ENCODE data around the gene MFRP.
"Not testable (repeated sequence)": the region's sequence is repeated elsewhere in the genome, so short reads cannot be mapped to it uniquely, and the experiment has no call there.

MFRP gene

GRCh38 chr11:119346605-119347004 is at the start of gene MFRP:
Gene MFRP, minus strand, starts transcription at chr11:119346705. Its CDS starts 192 bp downstream, at chr11:119346513.
- Mint-ChIP-seq H3K27me3 (peaks cover 84% of the 10 kb centered on the region), H3K27ac (no peak within 1 kb of the TSS), H3K4me1 (peaks cover 12% of the 10 kb centered on the region), H3K4me3 (no peak within 1 kb of the TSS), H3K9me3 (no peaks in the 10 kb centered on the region), H3K36me3 (no peaks in the 10 kb centered on the region)
- no peak for DNase-seq
- CTCF ChIA-PET: interaction anchor here (1.9 to 2.5 kb wide), 2 partner anchors 9 to 10 kb away, joined by 8 to 16 read pairs; no protein-coding TSS in a partner anchor

- Mint-ChIP-seq H3K27ac (no peak overlapping the region), H3K9me3 (no peaks in the 10 kb centered on the region), H3K36me3 (no peaks in the 10 kb centered on the region), H3K27me3 (peaks cover 26% of the 10 kb centered on the region), H3K4me1 (no peaks in the 10 kb centered on the region), H3K4me3 (no peak overlapping the region)
- no peak for DNase-seq
- CTCF ChIA-PET: interaction anchor here (2.5 kb wide), 1 partner anchor 10 kb away, joined by 7 read pairs; the partner anchor contains the start of gene USP2
Measured at GRCh38 chr11:119391275-119391674, 44.8 kb upstream of the MFRP start.

- no peaks in the 10 kb centered on the region for H3K36me3 Mint-ChIP-seq
- CTCF ChIA-PET: interaction anchor here (1.3 to 1.4 kb wide), 2 partner anchors 9 to 80 kb away, joined by 3 to 5 read pairs; partner anchors contain the start of gene USP2
- no peaks in the 10 kb centered on the region for H3K9me3 Mint-ChIP-seq
- no peak overlapping the region for H3K27ac Mint-ChIP-seq
- peak; percentile 50 for DNase-seq
- H3K4me1 Mint-ChIP-seq: no peaks in the 10 kb centered on the region
- H3K27me3 Mint-ChIP-seq: peaks cover 17% of the 10 kb centered on the region
- H3K4me3 Mint-ChIP-seq: no peak overlapping the region
Measured at GRCh38 chr11:119389611-119390254, 43.2 kb upstream of the MFRP start.

GRCh38 chr11:119388103-119388502 is 41.6 kb upstream of the MFRP start:
- Mint-ChIP-seq H3K27me3 (peaks cover 9% of the 10 kb centered on the region), H3K4me1 (no peaks in the 10 kb centered on the region), H3K27ac (no peak overlapping the region), H3K9me3 (no peaks in the 10 kb centered on the region), H3K4me3 (no peak overlapping the region), H3K36me3 (no peaks in the 10 kb centered on the region)
- DNase-seq: no peak
- CTCF ChIA-PET: interaction anchor here (0.9 to 1.0 kb wide), 2 partner anchors 13 to 48 kb away, joined by 3 to 4 read pairs; no protein-coding TSS in a partner anchor

GRCh38 chr11:119384332-119384731 is 37.8 kb upstream of the MFRP start:
- Mint-ChIP-seq H3K27me3 (peaks cover 20% of the 10 kb centered on the region), H3K27ac (no peak overlapping the region)
- CTCF ChIA-PET: interaction anchor here (0.7 to 2.2 kb wide), 3 partner anchors 10 to 23 kb away, joined by 3 to 7 read pairs (median 4); no protein-coding TSS in a partner anchor

GRCh38 chr11:119382513-119382912 is 36.0 kb upstream of the MFRP start:
- not testable (repeated sequence) for H3K27ac Mint-ChIP-seq, H3K4me3 Mint-ChIP-seq, H3K36me3 Mint-ChIP-seq, H3K9me3 Mint-ChIP-seq, H3K4me1 Mint-ChIP-seq, DNase-seq
- CTCF ChIA-PET: interaction anchor here (1.2 to 17.7 kb wide), 5 partner anchors 8 to 92 kb away, joined by 3 to 184 read pairs (median 7); no protein-coding TSS in a partner anchor
- H3K27me3 Mint-ChIP-seq: peaks cover 31% of the 10 kb centered on the region

More at GRCh38 chr11:119384332-119384731, 37.8 kb upstream of the MFRP start:
- Mint-ChIP-seq H3K36me3 (no peaks in the 10 kb centered on the region), H3K4me1 (peaks cover 8% of the 10 kb centered on the region), H3K9me3 (no peaks in the 10 kb centered on the region), H3K4me3 (no peak overlapping the region)
- DNase-seq: no peak

GRCh38 chr11:119382101-119382500 is 35.6 kb upstream of the MFRP start:
- Mint-ChIP-seq H3K27ac (no peak overlapping the region), H3K4me3 (no peak overlapping the region), H3K36me3 (no peaks in the 10 kb centered on the region), H3K4me1 (peaks cover 8% of the 10 kb centered on the region), H3K27me3 (peaks cover 31% of the 10 kb centered on the region), H3K9me3 (no peaks in the 10 kb centered on the region)
- no peak for DNase-seq
- CTCF ChIA-PET: interaction anchor here (1.2 to 17.7 kb wide), 6 partner anchors 10 to 92 kb away, joined by 3 to 184 read pairs (median 7); no protein-coding TSS in a partner anchor

- DNase-seq: peak; percentile 97
- no peaks in the 10 kb centered on the region for H3K36me3 Mint-ChIP-seq
- no peak within 1 kb of the TSS for H3K27ac Mint-ChIP-seq
- H3K4me3 Mint-ChIP-seq: no peak within 1 kb of the TSS
- H3K4me1 Mint-ChIP-seq: peaks cover 8% of the 10 kb centered on the region
- H3K9me3 Mint-ChIP-seq: no peaks in the 10 kb centered on the region
- H3K27me3 Mint-ChIP-seq: peaks cover 34% of the 10 kb centered on the region
- CTCF ChIA-PET: interaction anchor here (0.8 to 17.7 kb wide), 14 partner anchors 9 to 93 kb away, joined by 3 to 184 read pairs (median 6); no protein-coding TSS in a partner anchor
Measured at GRCh38 chr11:119381181-119381988, 34.9 kb upstream of the MFRP start, which contains the start of gene USP2. Gene USP2, minus strand, starts transcription at chr11:119381690. Its CDS starts 8,210 bp downstream, at chr11:119373480.

- Mint-ChIP-seq H3K4me3 (no peak overlapping the region), H3K27me3 (peaks cover 38% of the 10 kb centered on the region), H3K9me3 (no peaks in the 10 kb centered on the region), H3K4me1 (peaks cover 8% of the 10 kb centered on the region), H3K27ac (no peak overlapping the region), H3K36me3 (no peaks in the 10 kb centered on the region)
- no peak for DNase-seq
- CTCF ChIA-PET: interaction anchor here (0.8 to 17.7 kb wide), 14 partner anchors 9 to 96 kb away, joined by 3 to 184 read pairs (median 6); no protein-coding TSS in a partner anchor
Measured at GRCh38 chr11:119380827-119381180, 34.3 kb upstream of the MFRP start.

GRCh38 chr11:119380160-119380826 is 33.8 kb upstream of the MFRP start:
- no peak for DNase-seq
- H3K36me3 Mint-ChIP-seq: no peaks in the 10 kb centered on the region
- no peak overlapping the region for H3K27ac Mint-ChIP-seq
- H3K27me3 Mint-ChIP-seq: peaks cover 41% of the 10 kb centered on the region
- no peak overlapping the region for H3K4me3 Mint-ChIP-seq
- CTCF ChIA-PET: interaction anchor here (1.0 to 17.7 kb wide), 11 partner anchors 9 to 96 kb away, joined by 3 to 184 read pairs (median 6); no protein-coding TSS in a partner anchor
- H3K4me1 Mint-ChIP-seq: peaks cover 8% of the 10 kb centered on the region
- H3K9me3 Mint-ChIP-seq: no peaks in the 10 kb centered on the region

- peaks cover 10% of the 10 kb centered on the region for H3K4me1 Mint-ChIP-seq
- peaks cover 41% of the 10 kb centered on the region for H3K27me3 Mint-ChIP-seq
- no peak overlapping the region for H3K27ac Mint-ChIP-seq
- H3K4me3 Mint-ChIP-seq: no peak overlapping the region
- no peaks in the 10 kb centered on the region for H3K9me3 Mint-ChIP-seq
- H3K36me3 Mint-ChIP-seq: no peaks in the 10 kb centered on the region
- DNase-seq: no peak
- CTCF ChIA-PET: interaction anchor here (17.7 kb wide), 1 partner anchor 22 kb away, joined by 184 read pairs; no protein-coding TSS in a partner anchor
Measured at GRCh38 chr11:119378851-119379465, 32.5 kb upstream of the MFRP start.

- CTCF ChIA-PET: interaction anchor here (1.5 to 17.7 kb wide), 2 partner anchors 10 to 21 kb away, joined by 4 to 184 read pairs; no protein-coding TSS in a partner anchor
- Mint-ChIP-seq H3K27me3 (peaks cover 41% of the 10 kb centered on the region), H3K27ac (no peak overlapping the region), H3K4me1 (peaks cover 17% of the 10 kb centered on the region), H3K36me3 (no peaks in the 10 kb centered on the region), H3K4me3 (no peak overlapping the region), H3K9me3 (no peaks in the 10 kb centered on the region)
- no peak for DNase-seq
Measured at GRCh38 chr11:119377961-119378667, 31.6 kb upstream of the MFRP start.

Data from activated naive CD4-positive, alpha-beta T cell treated with anti-CD3 and anti-CD28 coated beads, Interleukin-2, amount 10 ng/mL, durations not matched to agents 7 days and 5 days (primary cell).